H9 (cell line): ENCODE measurements around the gene MVB12A. TPM values are rescaled to one million over a fixed set of nuclear protein-coding genes. Genes with fewer than 3 reads are reported as not detected.
A peak's percentile ranks its signal among the peaks of the same experiment; 100 is the strongest.

ENCODE experiments used
- DNase-seq: peaks from one replicate; pipeline ENCODE4 v3.0.0-alpha.2; 2017
- H2AFZ ChIP-seq: one replicate; pipeline ENCODE4 v1.6.1; 2013; ENCODE audit warnings: mild to moderate bottlenecking, low read length, control low read depth, moderate library complexity
- H2AK5ac ChIP-seq: 2 replicates; pipeline ENCODE4 v1.6.1; 2013; ENCODE audit warnings: low read length, control low read depth, mixed read lengths; ENCODE audit not compliant: insufficient read length
- H2BK120ac ChIP-seq: one replicate; pipeline ENCODE4 v1.6.1; 2013; ENCODE audit warnings: low read depth, mild to moderate bottlenecking, low read length, control low read depth, inconsistent platforms; ENCODE audit not compliant: poor library complexity, severe bottlenecking
- H2BK12ac ChIP-seq: 2 replicates; pipeline ENCODE4 v1.6.1; 2013; ENCODE audit warnings: low read length, control low read depth, mixed read lengths, low read depth; ENCODE audit not compliant: insufficient read length
- H2BK15ac ChIP-seq: 2 replicates; pipeline ENCODE4 v1.6.1; 2013; ENCODE audit warnings: low read depth, low read length, control low read depth
- H2BK20ac ChIP-seq: one replicate; pipeline ENCODE4 v1.6.1; 2013; ENCODE audit warnings: low read depth, mild to moderate bottlenecking, low read length, control low read depth, inconsistent platforms; ENCODE audit not compliant: poor library complexity, severe bottlenecking
- H2BK5ac ChIP-seq: 2 replicates; pipeline ENCODE4 v1.6.1; 2013; ENCODE audit warnings: low read length, control low read depth, mixed read lengths; ENCODE audit not compliant: insufficient read length
- H3K14ac ChIP-seq: 2 replicates; pipeline ENCODE4 v1.6.1; 2013; ENCODE audit warnings: low read length, control low read depth; ENCODE audit not compliant: insufficient read depth
- H3K18ac ChIP-seq: 2 replicates; pipeline ENCODE4 v1.6.1; 2013; ENCODE audit warnings: low read depth, mild to moderate bottlenecking, mixed read lengths, low read length, control low read depth; ENCODE audit not compliant: insufficient read length
- H3K23ac ChIP-seq: 2 replicates; pipeline ENCODE4 v1.6.1; 2013; ENCODE audit warnings: low read length, control low read depth, mixed read lengths, low read depth; ENCODE audit not compliant: insufficient read length
- H3K23me2 ChIP-seq: 2 replicates; pipeline ENCODE4 v1.6.1; 2013; ENCODE audit warnings: low read depth, mild to moderate bottlenecking, mixed read lengths, low read length, control low read depth; ENCODE audit not compliant: insufficient read length, poor library complexity, severe bottlenecking
- H3K27ac ChIP-seq: 2 replicates; pipeline ENCODE4 v1.5.1; 2013; ENCODE audit warnings: low read length, control low read depth, mixed read lengths, low read depth; ENCODE audit not compliant: insufficient read length
- H3K27me3 ChIP-seq: 2 replicates; pipeline ENCODE4 v1.6.1; 2013; ENCODE audit warnings: low read length, control low read depth, inconsistent platforms; ENCODE audit not compliant: insufficient read depth
- H3K4ac ChIP-seq: 2 replicates; pipeline ENCODE4 v1.6.1; 2013; ENCODE audit warnings: low read depth, mild to moderate bottlenecking, control low read depth, inconsistent platforms, low read length, moderate library complexity
- H3K4me1 ChIP-seq: 2 replicates; pipeline ENCODE4 v1.6.1; 2013; ENCODE audit warnings: low read length, control low read depth, inconsistent platforms; ENCODE audit not compliant: insufficient read depth
- H3K4me2 ChIP-seq: 2 replicates; pipeline ENCODE4 v1.6.1; 2013; ENCODE audit warnings: low read length, control low read depth, mixed read lengths; ENCODE audit not compliant: insufficient read length, insufficient read depth
- H3K56ac ChIP-seq: 2 replicates; pipeline ENCODE4 v1.6.1; 2013; ENCODE audit warnings: low read depth, mild to moderate bottlenecking, mixed read lengths, low read length, control low read depth; ENCODE audit not compliant: insufficient read length
- H3K79me1 ChIP-seq: 2 replicates; pipeline ENCODE4 v1.6.1; 2013; ENCODE audit warnings: low read depth, mild to moderate bottlenecking, moderate library complexity, low read length, control low read depth, inconsistent platforms; ENCODE audit not compliant: insufficient read depth, poor library complexity, severe bottlenecking
- H3K79me2 ChIP-seq: 2 replicates; pipeline ENCODE4 v1.6.1; 2013; ENCODE audit warnings: low read length, control low read depth, inconsistent platforms; ENCODE audit not compliant: insufficient read depth
- H3K9ac ChIP-seq: 2 replicates; pipeline ENCODE4 v1.6.1; 2013; ENCODE audit warnings: low read length, control low read depth, mixed read lengths; ENCODE audit not compliant: insufficient read length; ENCODE audit errors: extremely low read depth
- H3K9me3 ChIP-seq: one replicate; pipeline ENCODE4 v1.6.1; 2013; ENCODE audit warnings: low read depth, low read length, inconsistent platforms; ENCODE audit not compliant: control insufficient read depth
- H3T11ph ChIP-seq: one replicate; pipeline ENCODE4 v1.6.1; 2013; ENCODE audit warnings: mild to moderate bottlenecking, low read length, control low read depth, inconsistent platforms
- H4K20me1 ChIP-seq: one replicate; pipeline ENCODE4 v1.6.1; 2013; ENCODE audit not compliant: control insufficient read depth, insufficient read length, insufficient read depth
- H4K5ac ChIP-seq: 2 replicates; pipeline ENCODE4 v1.6.1; 2013; ENCODE audit warnings: low read depth, mild to moderate bottlenecking, mixed read lengths, low read length, control low read depth; ENCODE audit not compliant: insufficient read length
- H4K8ac ChIP-seq: replicated peaks from 2 replicates; pipeline ENCODE4 v1.6.1; 2013; ENCODE audit warnings: low read length, control low read depth, mixed read lengths, low read depth; ENCODE audit not compliant: insufficient read length
- H4K91ac ChIP-seq: 2 replicates; pipeline ENCODE4 v1.6.1; 2013; ENCODE audit warnings: low read depth, mild to moderate bottlenecking, moderate library complexity, mixed read lengths, low read length, control low read depth; ENCODE audit not compliant: insufficient read length
- H3K27ac Mint-ChIP-seq, 3 experiments: 2 replicates in 2 of 3; 3 replicates in 1 of 3; pipeline ENCODE4 v1.8.0; 2020 to 2021; ENCODE audit warnings: mixed read lengths in 3 of 3, mild to moderate bottlenecking in 1 of 3, moderate library complexity in 1 of 3
- H3K27me3 Mint-ChIP-seq: 2 replicates; pipeline ENCODE4 v1.8.0; 2021; ENCODE audit warnings: low read depth, mild to moderate bottlenecking, moderate library complexity, mixed read lengths
- H3K36me3 Mint-ChIP-seq, 3 experiments: 2 replicates in 2 of 3; 3 replicates in 1 of 3; pipeline ENCODE4 v1.8.0; 2020 to 2021; ENCODE audit warnings: low read depth in 3 of 3, mixed read lengths in 3 of 3; ENCODE audit not compliant: insufficient read depth in 1 of 3
- H3K4me1 Mint-ChIP-seq, 2 experiments: 2 replicates each; pipeline ENCODE4 v1.8.0; 2020; ENCODE audit warnings: mixed read lengths in 2 of 2
- H3K4me3 Mint-ChIP-seq, 2 experiments: 2 replicates in 1 of 2; 3 replicates in 1 of 2; pipeline ENCODE4 v1.8.0; 2020 to 2021; ENCODE audit warnings: mild to moderate bottlenecking in 2 of 2, mixed read lengths in 2 of 2, moderate library complexity in 1 of 2
- H3K9me3 Mint-ChIP-seq, 2 experiments: 2 replicates in 1 of 2; 3 replicates in 1 of 2; pipeline ENCODE4 v1.8.0; 2020; ENCODE audit warnings: mild to moderate bottlenecking in 2 of 2, mixed read lengths in 2 of 2, moderate library complexity in 1 of 2
- WGBS: extraction: QIAGEN DNeasy Blood & Tissue Kit; methylation state at CpG from one replicate; pipeline ENCODE4 v1.1.7; 2013; ENCODE audit warnings: missing lambda C conversion rate, low lambda C conversion rate, mixed read lengths; ENCODE audit not compliant: insufficient read length; ENCODE audit errors: extremely low coverage; 5-methylcytosine and 5-hydroxymethylcytosine counted together
- total RNA-seq: library from RNA; stranded (reverse); gene quantifications from 2 replicates; pipeline ENCODE4 v1.2.1, GENCODE V29; 2021
- TF ChIP-seq, protein P1 (sequence below): fragments of 200-600 bp; sonication (generic); conservative IDR thresholded peaks from 3 replicates; pipeline ENCODE4 v1.8.0; 2021; ENCODE audit warnings: antibody characterized with exemption, mild to moderate bottlenecking

MVB12A gene
- total RNA-seq, 1 experiment from 2014 or later = 50.4 TPM

DNA sequence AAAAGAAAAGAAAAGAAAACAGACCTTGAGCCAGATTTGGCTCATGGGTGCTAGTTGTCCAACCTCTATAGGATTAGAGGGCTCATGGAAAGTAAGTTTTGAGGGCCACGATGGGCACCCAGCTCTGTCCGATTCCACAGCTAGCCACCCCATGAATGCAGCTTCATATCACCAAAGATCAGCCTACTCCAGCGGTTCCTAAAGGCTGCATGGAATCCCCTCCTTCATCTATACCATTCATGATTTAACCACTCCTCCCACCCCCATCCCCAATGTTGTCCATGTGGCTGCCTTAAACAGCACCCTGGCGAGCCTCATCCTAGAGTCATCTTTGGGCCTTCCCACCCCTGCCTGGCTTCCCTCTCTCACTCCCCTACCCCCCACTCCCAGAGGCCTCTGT is 2.1 kb downstream of the MVB12A start:
- Mint-ChIP-seq H3K36me3 (peaks cover 0 to 10% (median 4%) of the 10 kb centered on the region in 3 experiments; a peak in 2 of 7 replicates), H3K27me3 (peaks cover 7% of the 10 kb centered on the region), H3K9me3 (no peaks in the 10 kb centered on the region; a peak in 1 of 5 replicates), H3K4me3 (peak overlapping the region in 1 of 2 experiments; percentile 26; a peak in 1 of 5 replicates), H3K27ac (no peak overlapping the region), H3K4me1 (peaks cover 19 to 34% of the 10 kb centered on the region in 2 experiments)
- H3K18ac ChIP-seq = no peak overlapping the region
- H2BK20ac ChIP-seq = no peak overlapping the region
- no peak overlapping the region for H2AK5ac ChIP-seq
- no peak overlapping the region for H3K4me2 ChIP-seq
- H3K79me1 ChIP-seq = no peaks in the 10 kb centered on the region
- no peak overlapping the region for H2BK5ac ChIP-seq
- no peak overlapping the region for H4K91ac ChIP-seq
- TF ChIP-seq, protein P1, sequence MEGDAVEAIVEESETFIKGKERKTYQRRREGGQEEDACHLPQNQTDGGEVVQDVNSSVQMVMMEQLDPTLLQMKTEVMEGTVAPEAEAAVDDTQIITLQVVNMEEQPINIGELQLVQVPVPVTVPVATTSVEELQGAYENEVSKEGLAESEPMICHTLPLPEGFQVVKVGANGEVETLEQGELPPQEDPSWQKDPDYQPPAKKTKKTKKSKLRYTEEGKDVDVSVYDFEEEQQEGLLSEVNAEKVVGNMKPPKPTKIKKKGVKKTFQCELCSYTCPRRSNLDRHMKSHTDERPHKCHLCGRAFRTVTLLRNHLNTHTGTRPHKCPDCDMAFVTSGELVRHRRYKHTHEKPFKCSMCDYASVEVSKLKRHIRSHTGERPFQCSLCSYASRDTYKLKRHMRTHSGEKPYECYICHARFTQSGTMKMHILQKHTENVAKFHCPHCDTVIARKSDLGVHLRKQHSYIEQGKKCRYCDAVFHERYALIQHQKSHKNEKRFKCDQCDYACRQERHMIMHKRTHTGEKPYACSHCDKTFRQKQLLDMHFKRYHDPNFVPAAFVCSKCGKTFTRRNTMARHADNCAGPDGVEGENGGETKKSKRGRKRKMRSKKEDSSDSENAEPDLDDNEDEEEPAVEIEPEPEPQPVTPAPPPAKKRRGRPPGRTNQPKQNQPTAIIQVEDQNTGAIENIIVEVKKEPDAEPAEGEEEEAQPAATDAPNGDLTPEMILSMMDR = no peak
- no peaks in the 10 kb centered on the region for H3K27me3 ChIP-seq
- no peaks in the 10 kb centered on the region for H3K79me2 ChIP-seq
- peaks cover 11% of the 10 kb centered on the region for H3K23me2 ChIP-seq
- H2BK12ac ChIP-seq = no peak overlapping the region
- no peak overlapping the region for H4K5ac ChIP-seq
- WGBS = no CpG with 5 or more reads among the region's 4 CpGs
- DNase-seq = no peak
- no peak overlapping the region for H4K8ac ChIP-seq
- no peak overlapping the region for H3K14ac ChIP-seq
- H3K27ac ChIP-seq = no peak overlapping the region
- no peak overlapping the region for H3K4ac ChIP-seq
- H3K4me1 ChIP-seq = no peaks in the 10 kb centered on the region; the same call in 1 of the 2 replicates
- no peak overlapping the region for H2BK15ac ChIP-seq
- no peak overlapping the region for H3K56ac ChIP-seq
- H3K23ac ChIP-seq = no peak overlapping the region
- no peak overlapping the region for H3T11ph ChIP-seq
- no peaks in the 10 kb centered on the region for H4K20me1 ChIP-seq
- no peak overlapping the region for H2AFZ ChIP-seq
- H3K9ac ChIP-seq = no peak overlapping the region
- H2BK120ac ChIP-seq = no peak overlapping the region
- no peaks in the 10 kb centered on the region for H3K9me3 ChIP-seq
